Panc1 (cell line): ENCODE measurements around the gene ATP6V1G1. TPM values are rescaled to one million over a fixed set of nuclear protein-coding genes. Genes with fewer than 3 reads are reported as not detected.
"Not testable (repeated sequence)": the region's sequence is repeated elsewhere in the genome, so short reads cannot be mapped to it uniquely, and the experiment has no call there.

ENCODE experiments used
- ATAC-seq: fragments of 200-7000 bp; cut with Tn5 transposase; 2 replicates; pipeline ENCODE4 v1.9.1; 2020; ENCODE audit warnings: mild to moderate bottlenecking, moderate library complexity
- BruUV-seq: library from RNA; stranded (reverse); fragments of 400-500 nt; replicated peaks from 2 replicates; lab custom pipeline; 2021; lab: Mats Ljungman, UMichigan
- CTCF ChIA-PET: fragments of 300-600 bp; sonication (Branson Sonifier 250); formaldehyde crosslinking; loops from one replicate; lab custom pipeline; 2022; ENCODE audit warnings: antibody characterized with exemption; lab: Charles Lee
- POLR2A ChIA-PET: fragments of 300-600 bp; sonication (Branson Sonifier 250); formaldehyde crosslinking; loops from one replicate; lab custom pipeline; 2022; ENCODE audit warnings: antibody characterized with exemption; lab: Charles Lee
- DNase-seq: peaks from one replicate; pipeline ENCODE4 v3.0.0-alpha.2; 2010; ENCODE audit warnings: low read depth, low spot score
- H3K27ac ChIP-seq: 2 replicates; pipeline ENCODE4 v1.5.1; 2011; ENCODE audit warnings: mild to moderate bottlenecking, low read length, inconsistent platforms
- H3K27me3 ChIP-seq: fragments of 200-500 bp; sonication (Bioruptor generic); 2 replicates; pipeline ENCODE4 v1.6.0; 2014; ENCODE audit warnings: low read length, inconsistent platforms; ENCODE audit not compliant: control insufficient read depth, insufficient read depth
- H3K36me3 ChIP-seq: fragments of 200-500 bp; sonication (Bioruptor generic); 2 replicates; pipeline ENCODE4 v1.5.1; 2014; ENCODE audit warnings: inconsistent platforms, mild to moderate bottlenecking, low read length, moderate library complexity; ENCODE audit not compliant: control insufficient read depth, insufficient read depth
- H3K4me1 ChIP-seq: 2 replicates; pipeline ENCODE4 v1.5.1; 2011; ENCODE audit warnings: inconsistent platforms, mild to moderate bottlenecking, low read length, moderate library complexity; ENCODE audit not compliant: control insufficient read depth, insufficient read depth
- H3K4me3 ChIP-seq, 2 experiments: 2 replicates each; pipeline ENCODE4 v1.5.1; 2011 to 2012; ENCODE audit warnings: low read depth in 2 of 2, low read length in 2 of 2, mild to moderate bottlenecking in 2 of 2, inconsistent platforms in 1 of 2, moderate library complexity in 1 of 2
- H3K9me3 ChIP-seq: fragments of 200-500 bp; sonication (Bioruptor generic); 2 replicates; pipeline ENCODE4 v1.5.1; 2014; ENCODE audit warnings: low read depth, mild to moderate bottlenecking, inconsistent platforms, low read length, moderate library complexity; ENCODE audit not compliant: control insufficient read depth, insufficient read depth
- POLR2AphosphoS5 ChIP-seq: IDR thresholded peaks from 2 replicates; pipeline ENCODE4 v1.6.1; 2012; ENCODE audit warnings: mild to moderate bottlenecking, low read depth, low read length, moderate library complexity
- SIN3A ChIP-seq: IDR thresholded peaks from 2 replicates; pipeline ENCODE4 v1.6.1; 2012; ENCODE audit warnings: low read depth, mild to moderate bottlenecking, low read length, moderate library complexity, borderline replicate concordance; ENCODE audit not compliant: insufficient read depth
- TCF7L2 ChIP-seq: IDR thresholded peaks from 2 replicates; pipeline ENCODE4 v1.6.1; 2011; ENCODE audit warnings: mild to moderate bottlenecking, low read depth, low read length, inconsistent platforms
- in situ Hi-C: cut with HindIII; loops from 2 replicates; pipeline ENCODE4 v1.10.0; 2016; ENCODE audit warnings: low sequenced_read_pairs, low pct_unique_long_range_greater_than_20kb
- intact Hi-C: fragments of 100-400 bp; cut with micrococcal nuclease; formaldehyde crosslinking; loops from one replicate; pipeline ENCODE4 v1.10.0; 2022; ENCODE audit not compliant: unreplicated experiment
- total RNA-seq: library from RNA; stranded (reverse); gene quantifications from one replicate; pipeline ENCODE4 v1.2.1, GENCODE V29; 2021; ENCODE audit not compliant: unreplicated experiment
- TF ChIP-seq, protein P1 (sequence below), 2 experiments: IDR thresholded peaks; 2 replicates each; pipeline ENCODE4 v1.6.1; 2011 to 2012; ENCODE audit warnings: low read depth in 2 of 2, control low read depth in 1 of 2, low read length in 1 of 2, mild to moderate bottlenecking in 1 of 2, moderate library complexity in 1 of 2; ENCODE audit not compliant: insufficient read depth in 1 of 2
- TF ChIP-seq, protein P2 (sequence below): fragments of 450-650 bp; IDR thresholded peaks from 2 replicates; pipeline ENCODE4 v1.5.1; 2017; ENCODE audit warnings: mild to moderate bottlenecking

ATP6V1G1 gene
- total RNA-seq, 1 experiment from 2014 or later, result 71.8 TPM

DNA sequence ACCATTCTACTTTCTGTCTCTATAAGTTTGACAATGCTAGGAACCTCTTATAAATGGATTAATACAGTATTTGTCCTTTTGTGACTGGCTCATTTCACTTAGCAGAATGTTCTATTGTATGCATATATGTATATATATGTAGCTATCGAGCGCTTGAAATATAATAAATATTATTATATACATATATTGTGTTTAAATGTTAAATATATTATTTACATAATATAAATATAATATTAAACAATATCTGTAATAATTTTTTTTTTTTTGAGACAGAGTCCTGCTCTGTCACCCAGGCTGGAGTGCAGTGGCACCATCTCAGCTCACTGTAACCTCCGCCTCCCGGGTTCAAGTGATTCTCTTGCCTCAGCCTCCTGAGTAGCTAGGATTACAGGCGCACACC lies 9.4 kb upstream of the ATP6V1G1 start:
- H3K4me1 ChIP-seq, DNase-seq, POLR2A ChIA-PET, BruUV-seq, H3K27ac ChIP-seq, H3K36me3 ChIP-seq, intact Hi-C loops, CTCF ChIA-PET, in situ Hi-C loops, H3K9me3 ChIP-seq, H3K27me3 ChIP-seq, ATAC-seq, H3K4me3 ChIP-seq: not testable (repeated sequence)

DNA sequence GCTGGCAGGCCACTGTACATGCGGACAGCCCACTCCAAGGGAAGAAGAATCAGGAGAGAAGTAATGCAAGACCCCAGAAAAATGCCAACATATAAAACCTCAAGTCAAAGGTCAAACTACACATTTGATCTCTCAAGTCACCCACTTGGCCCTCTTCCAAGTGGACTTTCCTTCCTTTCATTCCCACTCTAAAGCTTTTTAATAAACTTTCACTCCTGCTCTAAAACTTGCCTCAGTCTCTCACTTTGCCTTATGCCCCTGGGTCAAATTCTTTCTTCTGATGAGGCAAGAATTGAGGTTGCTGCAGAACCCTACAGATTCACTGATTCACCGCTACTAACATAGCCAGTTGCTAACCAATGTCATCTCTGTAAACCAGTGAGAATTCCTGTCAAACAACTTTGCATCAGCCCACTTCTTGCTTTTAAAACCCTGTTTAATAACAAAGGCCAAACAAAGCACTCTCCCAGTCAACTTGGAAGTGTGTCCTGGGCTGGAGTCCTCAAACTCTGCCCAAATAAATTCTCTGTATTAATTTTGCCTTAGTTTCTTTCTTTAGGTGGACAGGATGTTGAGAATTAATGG lies 6.9 kb upstream of the ATP6V1G1 start:
- no peak for TF ChIP-seq TCF7L2
- no peak for TF ChIP-seq SIN3A
- TF ChIP-seq, protein P1, sequence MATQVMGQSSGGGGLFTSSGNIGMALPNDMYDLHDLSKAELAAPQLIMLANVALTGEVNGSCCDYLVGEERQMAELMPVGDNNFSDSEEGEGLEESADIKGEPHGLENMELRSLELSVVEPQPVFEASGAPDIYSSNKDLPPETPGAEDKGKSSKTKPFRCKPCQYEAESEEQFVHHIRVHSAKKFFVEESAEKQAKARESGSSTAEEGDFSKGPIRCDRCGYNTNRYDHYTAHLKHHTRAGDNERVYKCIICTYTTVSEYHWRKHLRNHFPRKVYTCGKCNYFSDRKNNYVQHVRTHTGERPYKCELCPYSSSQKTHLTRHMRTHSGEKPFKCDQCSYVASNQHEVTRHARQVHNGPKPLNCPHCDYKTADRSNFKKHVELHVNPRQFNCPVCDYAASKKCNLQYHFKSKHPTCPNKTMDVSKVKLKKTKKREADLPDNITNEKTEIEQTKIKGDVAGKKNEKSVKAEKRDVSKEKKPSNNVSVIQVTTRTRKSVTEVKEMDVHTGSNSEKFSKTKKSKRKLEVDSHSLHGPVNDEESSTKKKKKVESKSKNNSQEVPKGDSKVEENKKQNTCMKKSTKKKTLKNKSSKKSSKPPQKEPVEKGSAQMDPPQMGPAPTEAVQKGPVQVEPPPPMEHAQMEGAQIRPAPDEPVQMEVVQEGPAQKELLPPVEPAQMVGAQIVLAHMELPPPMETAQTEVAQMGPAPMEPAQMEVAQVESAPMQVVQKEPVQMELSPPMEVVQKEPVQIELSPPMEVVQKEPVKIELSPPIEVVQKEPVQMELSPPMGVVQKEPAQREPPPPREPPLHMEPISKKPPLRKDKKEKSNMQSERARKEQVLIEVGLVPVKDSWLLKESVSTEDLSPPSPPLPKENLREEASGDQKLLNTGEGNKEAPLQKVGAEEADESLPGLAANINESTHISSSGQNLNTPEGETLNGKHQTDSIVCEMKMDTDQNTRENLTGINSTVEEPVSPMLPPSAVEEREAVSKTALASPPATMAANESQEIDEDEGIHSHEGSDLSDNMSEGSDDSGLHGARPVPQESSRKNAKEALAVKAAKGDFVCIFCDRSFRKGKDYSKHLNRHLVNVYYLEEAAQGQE (IDR thresholded peaks at IDR 0.05; ENCODE audit: insufficient read depth in 1 of 2, low read depth in 2 of 2, low read length in 1 of 2), result no peak
- TF ChIP-seq POLR2AphosphoS5, result no peak
- TF ChIP-seq, protein P2, sequence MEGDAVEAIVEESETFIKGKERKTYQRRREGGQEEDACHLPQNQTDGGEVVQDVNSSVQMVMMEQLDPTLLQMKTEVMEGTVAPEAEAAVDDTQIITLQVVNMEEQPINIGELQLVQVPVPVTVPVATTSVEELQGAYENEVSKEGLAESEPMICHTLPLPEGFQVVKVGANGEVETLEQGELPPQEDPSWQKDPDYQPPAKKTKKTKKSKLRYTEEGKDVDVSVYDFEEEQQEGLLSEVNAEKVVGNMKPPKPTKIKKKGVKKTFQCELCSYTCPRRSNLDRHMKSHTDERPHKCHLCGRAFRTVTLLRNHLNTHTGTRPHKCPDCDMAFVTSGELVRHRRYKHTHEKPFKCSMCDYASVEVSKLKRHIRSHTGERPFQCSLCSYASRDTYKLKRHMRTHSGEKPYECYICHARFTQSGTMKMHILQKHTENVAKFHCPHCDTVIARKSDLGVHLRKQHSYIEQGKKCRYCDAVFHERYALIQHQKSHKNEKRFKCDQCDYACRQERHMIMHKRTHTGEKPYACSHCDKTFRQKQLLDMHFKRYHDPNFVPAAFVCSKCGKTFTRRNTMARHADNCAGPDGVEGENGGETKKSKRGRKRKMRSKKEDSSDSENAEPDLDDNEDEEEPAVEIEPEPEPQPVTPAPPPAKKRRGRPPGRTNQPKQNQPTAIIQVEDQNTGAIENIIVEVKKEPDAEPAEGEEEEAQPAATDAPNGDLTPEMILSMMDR, result no peak
- POLR2A ChIA-PET, result no interaction called here
- no peaks in the 10 kb centered on the region for H3K27me3 ChIP-seq
- no peaks in the 10 kb centered on the region for H3K4me1 ChIP-seq
- DNase-seq (no peak), ATAC-seq (no peak)
- no peaks in the 10 kb centered on the region for H3K9me3 ChIP-seq
- no TSS peak for BruUV-seq
- intact Hi-C loops, result no loop called here
- in situ Hi-C loops, result no loop called here
- no peak overlapping the region for H3K27ac ChIP-seq
- no peaks in the 10 kb centered on the region for H3K36me3 ChIP-seq
- H3K4me3 ChIP-seq, result no peak overlapping the region
- CTCF ChIA-PET, result no interaction called here

DNA sequence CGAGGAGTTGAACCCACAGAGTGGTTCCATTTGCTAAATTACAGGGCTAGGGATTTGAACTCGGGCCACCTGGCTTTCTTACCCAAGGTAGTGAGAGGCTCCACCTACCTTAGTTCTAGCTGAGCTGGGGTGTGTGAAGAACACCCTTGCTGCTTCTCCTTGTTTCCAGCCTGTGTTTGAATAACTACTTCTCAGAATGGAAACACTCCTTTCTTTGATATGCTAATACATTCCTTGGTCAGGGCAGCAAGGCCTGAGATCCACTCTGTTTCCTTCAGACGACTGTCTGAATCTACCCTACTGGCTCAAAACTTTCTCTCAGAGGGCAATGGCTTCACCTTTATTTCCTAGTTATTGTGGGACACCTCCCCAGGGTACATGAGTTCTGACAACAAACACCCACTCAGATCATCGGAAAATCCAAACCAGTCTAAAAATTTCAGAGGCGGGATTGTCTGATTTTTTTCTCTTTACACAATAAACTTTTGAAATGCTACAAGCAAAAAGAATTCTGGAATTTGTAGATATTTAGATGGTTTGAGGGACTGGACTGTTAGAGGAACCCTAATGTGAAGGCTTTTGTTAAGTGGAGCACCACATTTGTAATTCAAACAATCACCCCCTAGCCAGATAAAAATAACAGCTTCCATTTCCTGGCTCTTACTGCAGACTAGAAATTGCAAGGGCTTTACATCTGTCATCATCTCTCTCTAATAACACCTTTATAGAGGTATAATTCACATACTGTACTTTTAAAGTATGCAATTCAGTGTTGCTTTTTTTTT lies 4.0 kb upstream of the ATP6V1G1 start:
- Histone ChIP-seq H3K27me3 (no peaks in the 10 kb centered on the region), H3K4me1 (no peaks in the 10 kb centered on the region), H3K36me3 (peaks cover 6% of the 10 kb centered on the region; the same call in 1 of the 2 replicates), H3K9me3 (no peaks in the 10 kb centered on the region), H3K4me3 (no peak overlapping the region), H3K27ac (no peak overlapping the region)
- ChIA-PET POLR2A (no interaction called here), CTCF (no interaction called here)
- intact Hi-C loops, result no loop called here
- in situ Hi-C loops, result no loop called here
- no peak for TF ChIP-seq TCF7L2
- no peak for TF ChIP-seq SIN3A
- no peak for TF ChIP-seq POLR2AphosphoS5
- TF ChIP-seq, protein P2, result no peak
- DNase-seq (no peak), ATAC-seq (no peak)
- no TSS peak for BruUV-seq
